ENCODE results near the gene YPEL2.
A peak's percentile ranks its signal among the peaks of the same experiment; 100 is the strongest.
"Not testable (repeated sequence)": the region's sequence is repeated elsewhere in the genome, so short reads cannot be mapped to it uniquely, and the experiment has no call there.

The YPEL2 gene
- 42.1 to 82.0 reads per million in 2 donors for total RNA-seq

GRCh38 chr17:59331129-59331928 lies at the start of gene YPEL2:
Gene YPEL2 (plus strand): TSS chr17:59331655. CDS start chr17:59353410, 21,755 bp downstream.
- peak; percentile 81 to 96 (median 84) for DNase-seq

- no peak for DNase-seq
These were observed 47.1 kb upstream of the YPEL2 start for GRCh38 chr17:59284317-59284716.

- DNase-seq = peak in 1 of 5 experiments; percentile 16
These were observed 44.0 kb upstream of the YPEL2 start for GRCh38 chr17:59287452-59287851.

GRCh38 chr17:59287891-59288290 lies 43.6 kb upstream of the YPEL2 start:
- DNase-seq = no peak

GRCh38 chr17:59289981-59290301 lies 41.5 kb upstream of the YPEL2 start:
- DNase-seq = no peak

GRCh38 chr17:59290302-59290998 lies 41.0 kb upstream of the YPEL2 start:
- not testable (repeated sequence) for DNase-seq

- DNase-seq = no peak
These were observed 39.3 kb upstream of the YPEL2 start for GRCh38 chr17:59292174-59292523.

GRCh38 chr17:59296190-59296589 lies 35.3 kb upstream of the YPEL2 start:
- no peak for DNase-seq

GRCh38 chr17:59298521-59298920 lies 32.9 kb upstream of the YPEL2 start:
- no peak for DNase-seq

- no peak for DNase-seq
These were observed 31.9 kb upstream of the YPEL2 start for GRCh38 chr17:59299400-59300092.

- no peak for DNase-seq
These were observed 30.5 kb upstream of the YPEL2 start for GRCh38 chr17:59300941-59301340.

GRCh38 chr17:59304811-59305210 lies 26.6 kb upstream of the YPEL2 start:
- no peak for DNase-seq

- DNase-seq = no peak
These were observed 21.1 kb upstream of the YPEL2 start for GRCh38 chr17:59310263-59310920.

- peak in 3 of 5 experiments; percentile 9 to 75 (median 16) for DNase-seq
These were observed 20.4 kb upstream of the YPEL2 start for GRCh38 chr17:59311051-59311468.

- DNase-seq = not testable (repeated sequence)
These were observed 19.9 kb upstream of the YPEL2 start for GRCh38 chr17:59311521-59311920.

- DNase-seq = no peak
These were observed 15.6 kb upstream of the YPEL2 start for GRCh38 chr17:59315866-59316265.

GRCh38 chr17:59327121-59327980 lies 4.1 kb upstream of the YPEL2 start:
- no peak for DNase-seq

GRCh38 chr17:59327981-59328290 lies 3.5 kb upstream of the YPEL2 start:
- peak in 1 of 5 experiments; percentile 47 for DNase-seq

GRCh38 chr17:59328601-59329000 lies 2.9 kb upstream of the YPEL2 start:
- no peak for DNase-seq

GRCh38 chr17:59329176-59330052 lies 2.0 kb upstream of the YPEL2 start:
- DNase-seq = peak in 3 of 5 experiments; percentile 33 to 77 (median 36)
